OCI-LY7 (cell line): ENCODE results near the gene UVRAG.

Experiments
- CTCF ChIP-seq: fragments of 200-600 bp; sonication (generic); conservative IDR thresholded peaks from 2 replicates; pipeline ENCODE4 v1.5.1; 2014; ENCODE audit warnings: mild to moderate bottlenecking, antibody characterized with exemption, low read length, moderate library complexity, mixed read lengths
- EZH2phosphoT487 ChIP-seq: fragments of 200-600 bp; sonication (generic); IDR thresholded peaks from 2 replicates; pipeline ENCODE4 v1.6.1; 2018; ENCODE audit warnings: low read depth, borderline replicate concordance, mild to moderate bottlenecking, mixed run types, antibody characterized with exemption, low read length, moderate library complexity, mixed read lengths

DNA sequence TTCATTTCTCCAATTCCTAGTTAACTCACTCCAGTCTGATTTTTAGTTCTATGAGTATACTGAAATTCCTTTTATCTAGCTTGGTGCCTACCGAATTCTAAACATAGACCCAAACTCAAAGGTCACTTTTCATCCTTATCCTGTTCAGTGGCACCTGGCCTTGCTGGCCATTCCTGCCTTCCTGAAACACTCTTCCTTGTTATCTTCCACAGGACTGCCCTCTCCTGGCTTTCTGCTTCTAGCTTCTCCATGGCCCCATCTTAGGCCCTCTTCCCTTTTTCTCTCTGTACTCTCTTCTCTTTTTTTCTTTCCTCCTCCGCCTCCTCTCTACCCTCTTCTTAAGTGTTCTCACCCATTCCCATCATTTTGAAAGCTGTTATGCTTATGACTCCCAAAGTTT, 304.0 kb downstream of the UVRAG start:
- no peak for TF ChIP-seq CTCF
- no peak for TF ChIP-seq EZH2phosphoT487
